Measurements from ENCODE around the gene ACTN1.

Gene ACTN1

GRCh38 chr14:68936980-68937379, 42.1 kb downstream of the ACTN1 start:
- no peak for DNase-seq (ENCODE audit: low read depth)
- no peak for TF ChIP-seq CTCF (conservative IDR thresholded peaks at IDR 0.05; ENCODE audit: low read length)
- H3K4me3 ChIP-seq (ENCODE audit: low read length) = no peak overlapping the region

- no peak for DNase-seq (ENCODE audit: low read depth)
These were observed 42.6 kb downstream of the ACTN1 start for GRCh38 chr14:68936476-68936875.

GRCh38 chr14:68935761-68936214, 43.3 kb downstream of the ACTN1 start:
- no peak overlapping the region for H3K4me3 ChIP-seq (ENCODE audit: low read length)
- no peak for TF ChIP-seq CTCF (conservative IDR thresholded peaks at IDR 0.05; ENCODE audit: low read length)
- DNase-seq (ENCODE audit: low read depth) = no peak

More at GRCh38 chr14:68936476-68936875, 42.6 kb downstream of the ACTN1 start:
- no peak overlapping the region for H3K4me3 ChIP-seq (ENCODE audit: low read length)
- no peak for TF ChIP-seq CTCF (conservative IDR thresholded peaks at IDR 0.05; ENCODE audit: low read length)

- DNase-seq (ENCODE audit: low read depth) = no peak
- TF ChIP-seq CTCF (conservative IDR thresholded peaks at IDR 0.05; ENCODE audit: low read length) = no peak
- no peak overlapping the region for H3K4me3 ChIP-seq (ENCODE audit: low read length)
These were observed 45.0 kb downstream of the ACTN1 start for GRCh38 chr14:68934066-68934465.

GRCh38 chr14:68932686-68933085, 46.4 kb downstream of the ACTN1 start:
- DNase-seq (ENCODE audit: low read depth) = no peak
- no peak for TF ChIP-seq CTCF (conservative IDR thresholded peaks at IDR 0.05; ENCODE audit: low read length)
- H3K4me3 ChIP-seq (ENCODE audit: low read length) = no peak overlapping the region

- no peak for DNase-seq (ENCODE audit: low read depth)
- TF ChIP-seq CTCF (conservative IDR thresholded peaks at IDR 0.05; ENCODE audit: low read length) = no peak
- H3K4me3 ChIP-seq (ENCODE audit: low read length) = no peak overlapping the region
These were observed 46.9 kb downstream of the ACTN1 start for GRCh38 chr14:68932231-68932630.

GRCh38 chr14:68931474-68932051, 47.5 kb downstream of the ACTN1 start:
- no peak for DNase-seq (ENCODE audit: low read depth)
- no peak overlapping the region for H3K4me3 ChIP-seq (ENCODE audit: low read length)
- TF ChIP-seq CTCF (conservative IDR thresholded peaks at IDR 0.05; ENCODE audit: low read length) = no peak
